ENCODE results near the gene PROC.

Gene PROC

DNA sequence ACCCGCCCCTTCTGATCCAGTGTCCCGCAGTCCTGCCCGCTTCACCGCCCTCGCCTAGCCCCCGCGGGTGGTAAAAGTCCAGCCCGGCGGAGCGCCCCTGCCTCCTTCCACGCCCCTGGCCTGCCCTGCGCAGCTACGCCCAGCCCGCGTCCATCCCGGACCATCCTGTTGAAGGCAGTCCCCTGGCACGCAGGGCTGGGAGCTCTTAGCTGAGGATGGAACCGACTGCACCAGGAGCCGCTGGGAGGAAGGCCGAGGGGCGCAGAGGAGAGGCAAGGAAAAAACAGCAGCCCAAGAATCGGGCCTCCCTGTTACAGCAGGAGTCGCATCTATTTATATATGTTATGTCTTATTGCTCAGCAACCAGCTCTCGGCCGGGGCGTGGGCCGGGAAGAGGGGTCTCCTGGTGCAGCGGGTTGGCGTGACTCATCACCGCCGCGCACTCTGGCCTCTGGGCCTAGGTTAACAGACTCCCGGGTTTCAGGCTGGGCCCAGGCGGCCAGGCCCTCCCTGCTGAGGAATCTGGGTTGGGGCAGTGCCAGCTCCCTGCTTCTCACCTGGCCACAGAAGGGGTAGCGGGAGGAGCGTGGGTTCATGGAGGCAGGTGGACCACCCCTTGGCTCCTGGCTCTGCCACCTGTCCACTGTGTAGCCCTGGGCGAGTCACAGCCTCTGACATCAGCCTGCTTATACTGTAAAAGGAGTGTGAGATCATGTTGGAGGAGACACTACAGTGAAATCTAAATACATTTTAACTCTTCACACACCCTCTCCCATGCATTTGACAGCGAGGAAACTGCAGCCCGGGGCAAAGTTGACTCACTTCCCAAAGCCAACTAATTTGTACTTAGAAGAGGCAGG is 17.1 kb upstream of the PROC start:
- no peaks in the 10 kb centered on the region for H3K9me3 ChIP-seq (ENCODE audit: control insufficient read depth, insufficient read depth, low read depth, low read length)
- H3K4me1 ChIP-seq (ENCODE audit: control insufficient read depth, insufficient read depth, low read length): peaks cover 5% of the 10 kb centered on the region
- no peaks in the 10 kb centered on the region for H3K36me3 ChIP-seq (ENCODE audit: control insufficient read depth in 2 of 2, insufficient read depth in 1 of 2, low read length in 2 of 2)
- peak overlapping the region; percentile 71 for H3K27ac ChIP-seq (ENCODE audit: extremely low read depth, low read depth, low read length)
- CTCF ChIA-PET: interaction anchor here (1.2 to 3.3 kb wide), 4 partner anchors 14 to 78 kb away, joined by 3 to 18 read pairs (median 7); no protein-coding TSS in a partner anchor
- peak overlapping the region; percentile 27 for H3K4me3 ChIP-seq (ENCODE audit: low read depth, low read length)
- POLR2A ChIA-PET: interaction anchor here (1.6 kb wide), 2 partner anchors 10 to 13 kb away, joined by 3 to 5 read pairs; partner anchors contain the start of gene MAP3K2
- TF ChIP-seq SP7 (tag by site-specific recombination; IDR thresholded peaks at IDR 0.05) (peak; percentile 42), ZNF362 (tag by site-specific recombination; IDR thresholded peaks at IDR 0.05) (no peak), ZNF292 (tag by site-specific recombination; IDR thresholded peaks at IDR 0.05; ENCODE audit: borderline replicate concordance, low read depth) (no peak), ZNF366 (tag by site-specific recombination; conservative IDR thresholded peaks at IDR 0.05) (0 out of 2 replicates have a peak, but pooled peaks have one; percentile 43), ZNF132 (tag by site-specific recombination; IDR thresholded peaks at IDR 0.05; ENCODE audit: borderline replicate concordance) (no peak), ZNF501 (tag by site-specific recombination; IDR thresholded peaks at IDR 0.05) (no peak), HIC1 (tag by site-specific recombination; IDR thresholded peaks at IDR 0.05) (peak; percentile 86; the same call in 1 of the 2 replicates), ZNF16 (tag by site-specific recombination; IDR thresholded peaks at IDR 0.05; ENCODE audit: low read depth) (no peak), SALL2 (tag by site-specific recombination; IDR thresholded peaks at IDR 0.05; ENCODE audit: borderline replicate concordance) (no peak), KLF8 (tag by site-specific recombination; IDR thresholded peaks at IDR 0.05) (peak; percentile 25; the same call in 1 of the 2 replicates), ZNF692 (tag by site-specific recombination; IDR thresholded peaks at IDR 0.05) (no peak), ZNF514 (tag by site-specific recombination; IDR thresholded peaks at IDR 0.05) (no peak), GLIS2 (tag by site-specific recombination; IDR thresholded peaks at IDR 0.05) (peak; percentile 55; the same call in 1 of the 2 replicates), SCRT1 (tag by site-specific recombination; IDR thresholded peaks at IDR 0.05; ENCODE audit: borderline replicate concordance) (no peak), OSR2 (tag by site-specific recombination; IDR thresholded peaks at IDR 0.05) (peak; percentile 63), ZNF350 (tag by site-specific recombination; IDR thresholded peaks at IDR 0.05) (no peak), ZBTB21 (tag by site-specific recombination; IDR thresholded peaks at IDR 0.05) (peak; percentile 49; the same call in 1 of the 2 replicates), ZFHX2 (tag by site-specific recombination; conservative IDR thresholded peaks at IDR 0.05) (no peak), AEBP2 (tag by site-specific recombination; IDR thresholded peaks at IDR 0.05; ENCODE audit: borderline replicate concordance) (no peak), KLF1 (tag by site-specific recombination; IDR thresholded peaks at IDR 0.05) (0 out of 2 replicates have a peak, but pooled peaks have one; percentile 15), ZNF521 (tag by site-specific recombination; IDR thresholded peaks at IDR 0.05) (no peak), TRIM28 (IDR thresholded peaks at IDR 0.05; ENCODE audit: borderline replicate concordance, low read length) (no peak), ZNF341 (tag by site-specific recombination; IDR thresholded peaks at IDR 0.05; ENCODE audit: low read depth) (no peak), ZEB2 (tag by site-specific recombination; IDR thresholded peaks at IDR 0.05) (0 out of 2 replicates have a peak, but pooled peaks have one; percentile 25), ZNF629 (tag by site-specific recombination; IDR thresholded peaks at IDR 0.05) (peak; percentile 89), ZBTB48 (tag by site-specific recombination; IDR thresholded peaks at IDR 0.05) (no peak)
- TF ChIP-seq, protein P1, sequence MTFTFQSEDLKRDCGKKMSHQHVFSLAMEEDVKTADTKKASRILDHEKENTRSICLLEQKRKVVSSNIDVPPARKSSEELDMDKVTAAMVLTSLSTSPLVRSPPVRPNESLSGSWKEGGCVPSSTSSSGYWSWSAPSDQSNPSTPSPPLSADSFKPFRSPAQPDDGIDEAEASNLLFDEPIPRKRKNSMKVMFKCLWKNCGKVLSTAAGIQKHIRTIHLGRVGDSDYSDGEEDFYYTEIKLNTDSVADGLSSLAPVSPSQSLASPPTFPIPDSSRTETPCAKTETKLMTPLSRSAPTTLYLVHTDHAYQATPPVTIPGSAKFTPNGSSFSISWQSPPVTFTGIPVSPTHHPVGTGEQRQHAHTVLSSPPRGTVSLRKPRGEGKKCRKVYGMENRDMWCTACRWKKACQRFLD (tag by site-specific recombination; IDR thresholded peaks at IDR 0.05): no peak
- TF ChIP-seq, protein P2, sequence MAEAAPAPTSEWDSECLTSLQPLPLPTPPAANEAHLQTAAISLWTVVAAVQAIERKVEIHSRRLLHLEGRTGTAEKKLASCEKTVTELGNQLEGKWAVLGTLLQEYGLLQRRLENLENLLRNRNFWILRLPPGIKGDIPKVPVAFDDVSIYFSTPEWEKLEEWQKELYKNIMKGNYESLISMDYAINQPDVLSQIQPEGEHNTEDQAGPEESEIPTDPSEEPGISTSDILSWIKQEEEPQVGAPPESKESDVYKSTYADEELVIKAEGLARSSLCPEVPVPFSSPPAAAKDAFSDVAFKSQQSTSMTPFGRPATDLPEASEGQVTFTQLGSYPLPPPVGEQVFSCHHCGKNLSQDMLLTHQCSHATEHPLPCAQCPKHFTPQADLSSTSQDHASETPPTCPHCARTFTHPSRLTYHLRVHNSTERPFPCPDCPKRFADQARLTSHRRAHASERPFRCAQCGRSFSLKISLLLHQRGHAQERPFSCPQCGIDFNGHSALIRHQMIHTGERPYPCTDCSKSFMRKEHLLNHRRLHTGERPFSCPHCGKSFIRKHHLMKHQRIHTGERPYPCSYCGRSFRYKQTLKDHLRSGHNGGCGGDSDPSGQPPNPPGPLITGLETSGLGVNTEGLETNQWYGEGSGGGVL (tag by site-specific recombination; IDR thresholded peaks at IDR 0.05): no peak

Measured in HEK293 (cell line).